Esophagus muscularis mucosa (tissue), 3 donors: Measurements from ENCODE around the gene OTULINL.

Experiments used
- POLR2A ChIP-seq: fragments of 450-650 bp; IDR thresholded peaks from one replicate; pipeline ENCODE4 v1.6.1; 2017; ENCODE audit warnings: antibody characterized with exemption, moderate library complexity, mild to moderate bottlenecking, low read depth
- TF ChIP-seq, protein P1 (sequence below), 3 experiments: fragments of 200-600 bp in 2 of 3; fragments of 450-650 bp in 1 of 3; sonication (generic) in 2 of 3; IDR thresholded peaks; one replicate each; pipeline ENCODE4 v1.5.1; 2017 to 2019; ENCODE audit warnings: antibody characterized with exemption in 3 of 3, mild to moderate bottlenecking in 2 of 3, moderate library complexity in 1 of 3

- TF ChIP-seq, protein P1, sequence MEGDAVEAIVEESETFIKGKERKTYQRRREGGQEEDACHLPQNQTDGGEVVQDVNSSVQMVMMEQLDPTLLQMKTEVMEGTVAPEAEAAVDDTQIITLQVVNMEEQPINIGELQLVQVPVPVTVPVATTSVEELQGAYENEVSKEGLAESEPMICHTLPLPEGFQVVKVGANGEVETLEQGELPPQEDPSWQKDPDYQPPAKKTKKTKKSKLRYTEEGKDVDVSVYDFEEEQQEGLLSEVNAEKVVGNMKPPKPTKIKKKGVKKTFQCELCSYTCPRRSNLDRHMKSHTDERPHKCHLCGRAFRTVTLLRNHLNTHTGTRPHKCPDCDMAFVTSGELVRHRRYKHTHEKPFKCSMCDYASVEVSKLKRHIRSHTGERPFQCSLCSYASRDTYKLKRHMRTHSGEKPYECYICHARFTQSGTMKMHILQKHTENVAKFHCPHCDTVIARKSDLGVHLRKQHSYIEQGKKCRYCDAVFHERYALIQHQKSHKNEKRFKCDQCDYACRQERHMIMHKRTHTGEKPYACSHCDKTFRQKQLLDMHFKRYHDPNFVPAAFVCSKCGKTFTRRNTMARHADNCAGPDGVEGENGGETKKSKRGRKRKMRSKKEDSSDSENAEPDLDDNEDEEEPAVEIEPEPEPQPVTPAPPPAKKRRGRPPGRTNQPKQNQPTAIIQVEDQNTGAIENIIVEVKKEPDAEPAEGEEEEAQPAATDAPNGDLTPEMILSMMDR (IDR thresholded peaks at IDR 0.05) = no peak
- no peak for TF ChIP-seq POLR2A
Measured at GRCh38 chr5:14576206-14576605, 5.4 kb upstream of the OTULINL start.
